Measurements from ENCODE around the gene SNED1.

The SNED1 gene

DNA sequence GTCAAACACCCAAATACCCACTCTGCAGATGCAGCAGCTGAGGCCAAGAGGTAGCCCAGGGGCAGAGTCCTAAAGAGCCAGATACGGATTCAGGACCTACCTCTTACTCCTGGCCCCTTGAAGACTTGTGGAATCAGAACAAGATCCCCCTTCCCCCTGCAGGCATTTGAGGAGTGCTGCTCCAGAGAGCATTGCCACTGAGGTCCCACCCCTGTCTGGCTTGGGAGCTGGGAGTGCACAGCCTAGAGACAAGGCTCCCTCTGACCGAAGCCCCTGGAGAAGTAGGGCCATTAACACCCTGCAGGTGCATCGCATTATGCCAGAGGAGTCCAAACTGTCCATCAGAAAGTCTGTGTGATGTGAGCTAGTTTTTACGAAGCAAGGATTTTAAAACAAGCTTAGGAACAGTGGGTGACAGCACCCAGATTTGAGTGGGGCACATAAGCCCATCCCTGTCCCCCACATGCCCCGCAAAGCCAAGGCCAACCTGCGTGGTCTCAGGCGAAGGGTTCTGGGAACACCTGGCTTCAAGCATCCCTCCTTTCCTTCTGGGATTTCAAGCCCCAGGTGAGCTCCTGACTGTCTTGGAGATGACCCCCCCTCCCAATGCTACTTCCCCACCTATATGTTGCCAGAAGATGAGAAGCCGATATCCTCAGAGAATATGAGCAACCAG, 55.3 kb downstream of the SNED1 start:
- Histone ChIP-seq H3K4me1 (ENCODE audit: insufficient read depth, low read length, poor library complexity, severe bottlenecking) (no peaks in the 10 kb centered on the region), H2AFZ (ENCODE audit: low read length) (no peak overlapping the region), H3K4me3 (ENCODE audit: low read length, poor library complexity, severe bottlenecking) (no peak overlapping the region), H3K79me2 (ENCODE audit: insufficient read depth, low read length) (no peaks in the 10 kb centered on the region), H3F3A (ENCODE audit: low read depth) (no peaks in the 10 kb centered on the region), H3K4me2 (ENCODE audit: low read depth, low read length, poor library complexity, severe bottlenecking) (no peak overlapping the region), H3K36me3 (ENCODE audit: insufficient read depth, low read length) (no peaks in the 10 kb centered on the region), H4K20me1 (ENCODE audit: insufficient read depth, low read length, poor library complexity, severe bottlenecking) (no peaks in the 10 kb centered on the region), H3K9me3 (ENCODE audit: insufficient read depth, low read depth, low read length) (no peaks in the 10 kb centered on the region; the same call in 1 of the 2 replicates), H3K9me2 (replicated peaks; ENCODE audit: low read depth, low read length) (no peaks in the 10 kb centered on the region), H3K9ac (ENCODE audit: low read depth, low read length, poor library complexity, severe bottlenecking) (no peak overlapping the region), H3K27me3 (ENCODE audit: insufficient read depth, low read length, poor library complexity, severe bottlenecking) (no peaks in the 10 kb centered on the region)
- TF ChIP-seq, protein P1, sequence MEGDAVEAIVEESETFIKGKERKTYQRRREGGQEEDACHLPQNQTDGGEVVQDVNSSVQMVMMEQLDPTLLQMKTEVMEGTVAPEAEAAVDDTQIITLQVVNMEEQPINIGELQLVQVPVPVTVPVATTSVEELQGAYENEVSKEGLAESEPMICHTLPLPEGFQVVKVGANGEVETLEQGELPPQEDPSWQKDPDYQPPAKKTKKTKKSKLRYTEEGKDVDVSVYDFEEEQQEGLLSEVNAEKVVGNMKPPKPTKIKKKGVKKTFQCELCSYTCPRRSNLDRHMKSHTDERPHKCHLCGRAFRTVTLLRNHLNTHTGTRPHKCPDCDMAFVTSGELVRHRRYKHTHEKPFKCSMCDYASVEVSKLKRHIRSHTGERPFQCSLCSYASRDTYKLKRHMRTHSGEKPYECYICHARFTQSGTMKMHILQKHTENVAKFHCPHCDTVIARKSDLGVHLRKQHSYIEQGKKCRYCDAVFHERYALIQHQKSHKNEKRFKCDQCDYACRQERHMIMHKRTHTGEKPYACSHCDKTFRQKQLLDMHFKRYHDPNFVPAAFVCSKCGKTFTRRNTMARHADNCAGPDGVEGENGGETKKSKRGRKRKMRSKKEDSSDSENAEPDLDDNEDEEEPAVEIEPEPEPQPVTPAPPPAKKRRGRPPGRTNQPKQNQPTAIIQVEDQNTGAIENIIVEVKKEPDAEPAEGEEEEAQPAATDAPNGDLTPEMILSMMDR (conservative IDR thresholded peaks at IDR 0.05; ENCODE audit: low read length), result no peak
- no peak for TF ChIP-seq EZH2phosphoT487 (IDR thresholded peaks at IDR 0.05; ENCODE audit: borderline replicate concordance)

DNA sequence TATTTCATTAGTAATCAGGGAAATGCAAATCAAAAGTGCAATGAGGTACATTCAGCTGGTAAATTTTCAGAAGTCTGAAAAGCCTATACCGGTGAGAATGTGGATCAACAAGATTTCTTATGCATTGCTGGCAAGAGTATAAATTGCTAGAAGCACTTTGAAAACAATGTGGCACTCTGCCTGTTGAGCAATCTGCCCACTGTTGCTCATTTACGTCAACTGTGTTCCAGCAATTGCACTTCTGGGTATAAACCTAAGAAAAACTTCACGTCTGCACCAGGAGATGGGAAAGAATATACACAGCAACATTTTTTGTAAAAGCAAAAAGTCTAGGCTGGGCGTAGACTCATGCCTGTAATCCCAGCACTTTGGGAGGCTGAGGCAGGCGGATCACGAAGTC, 62.9 kb downstream of the SNED1 start:
- no peaks in the 10 kb centered on the region for H4K20me1 ChIP-seq (ENCODE audit: insufficient read depth, low read length, poor library complexity, severe bottlenecking)
- no peak overlapping the region for H3K4me2 ChIP-seq (ENCODE audit: low read depth, low read length, poor library complexity, severe bottlenecking)
- TF ChIP-seq EZH2phosphoT487 (IDR thresholded peaks at IDR 0.05; ENCODE audit: borderline replicate concordance), result no peak
- TF ChIP-seq, protein P1 (conservative IDR thresholded peaks at IDR 0.05; ENCODE audit: low read length), result no peak
- H2AFZ ChIP-seq (ENCODE audit: low read length), result no peak overlapping the region
- H3K9me2 ChIP-seq (replicated peaks; ENCODE audit: low read depth, low read length), result no peaks in the 10 kb centered on the region
- H3K9me3 ChIP-seq (ENCODE audit: insufficient read depth, low read depth, low read length), result no peaks in the 10 kb centered on the region
- H3F3A ChIP-seq (ENCODE audit: low read depth), result no peaks in the 10 kb centered on the region
- no peaks in the 10 kb centered on the region for H3K27me3 ChIP-seq (ENCODE audit: insufficient read depth, low read length, poor library complexity, severe bottlenecking)
- H3K4me3 ChIP-seq (ENCODE audit: low read length, poor library complexity, severe bottlenecking), result no peak overlapping the region
- H3K4me1 ChIP-seq (ENCODE audit: insufficient read depth, low read length, poor library complexity, severe bottlenecking), result no peaks in the 10 kb centered on the region
- no peaks in the 10 kb centered on the region for H3K36me3 ChIP-seq (ENCODE audit: insufficient read depth, low read length)
- no peak overlapping the region for H3K9ac ChIP-seq (ENCODE audit: low read depth, low read length, poor library complexity, severe bottlenecking)
- no peaks in the 10 kb centered on the region for H3K79me2 ChIP-seq (ENCODE audit: insufficient read depth, low read length)

DNA sequence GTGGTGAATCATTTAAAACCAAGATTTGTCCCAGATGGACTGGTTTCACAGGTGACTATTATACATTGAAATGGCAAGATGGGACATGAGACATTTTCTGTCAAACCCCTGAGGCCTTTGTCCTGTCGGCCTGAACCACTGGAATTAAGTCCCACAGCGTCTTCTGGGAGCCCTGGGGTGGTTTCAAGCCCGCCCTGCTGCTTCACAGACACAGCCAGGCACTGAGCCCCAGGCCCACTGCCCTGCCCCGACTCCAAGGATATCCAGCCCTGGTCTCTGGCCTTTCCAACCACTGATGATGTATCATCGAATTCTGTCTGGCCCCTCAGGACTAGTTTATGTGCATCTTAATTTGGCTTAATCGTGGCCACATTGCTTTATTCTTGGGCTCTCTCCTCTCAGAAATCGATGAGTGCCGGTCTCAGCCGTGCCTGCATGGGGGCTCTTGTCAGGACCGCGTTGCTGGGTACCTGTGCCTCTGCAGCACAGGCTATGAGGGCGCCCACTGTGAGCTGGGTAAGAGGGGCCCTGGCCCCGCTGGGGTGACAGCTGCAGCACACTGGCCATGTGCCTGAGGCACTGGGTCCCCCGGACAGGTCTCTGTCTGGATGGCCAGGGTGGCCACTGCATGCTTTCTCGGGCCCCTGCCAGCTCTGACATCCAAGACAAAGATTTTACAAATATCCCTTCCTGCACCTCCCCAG, 64.1 kb downstream of the SNED1 start:
- TF ChIP-seq, protein P1 (conservative IDR thresholded peaks at IDR 0.05; ENCODE audit: low read length), result no peak
- no peak for TF ChIP-seq EZH2phosphoT487 (IDR thresholded peaks at IDR 0.05; ENCODE audit: borderline replicate concordance)
- H3K9ac ChIP-seq (ENCODE audit: low read depth, low read length, poor library complexity, severe bottlenecking), result no peak overlapping the region
- H3K27me3 ChIP-seq (ENCODE audit: insufficient read depth, low read length, poor library complexity, severe bottlenecking), result no peaks in the 10 kb centered on the region
- H3F3A ChIP-seq (ENCODE audit: low read depth), result no peaks in the 10 kb centered on the region
- no peaks in the 10 kb centered on the region for H3K9me3 ChIP-seq (ENCODE audit: insufficient read depth, low read depth, low read length)
- no peaks in the 10 kb centered on the region for H3K9me2 ChIP-seq (replicated peaks; ENCODE audit: low read depth, low read length)
- no peak overlapping the region for H3K4me2 ChIP-seq (ENCODE audit: low read depth, low read length, poor library complexity, severe bottlenecking)
- no peaks in the 10 kb centered on the region for H4K20me1 ChIP-seq (ENCODE audit: insufficient read depth, low read length, poor library complexity, severe bottlenecking)
- H3K79me2 ChIP-seq (ENCODE audit: insufficient read depth, low read length), result no peaks in the 10 kb centered on the region
- no peak overlapping the region for H3K4me3 ChIP-seq (ENCODE audit: low read length, poor library complexity, severe bottlenecking)
- H3K36me3 ChIP-seq (ENCODE audit: insufficient read depth, low read length), result no peaks in the 10 kb centered on the region
- H3K4me1 ChIP-seq (ENCODE audit: insufficient read depth, low read length, poor library complexity, severe bottlenecking), result no peaks in the 10 kb centered on the region
- H2AFZ ChIP-seq (ENCODE audit: low read length), result no peak overlapping the region

Measured in Loucy (cell line).